Stimulated activated CD4-positive, alpha-beta T cell treated with anti-CD3 and anti-CD28 coated beads, Interleukin-2, amount 100 ng/mL, for 24 hours (primary cell): ENCODE measurements around the gene PTGER1.

Experiments used
- DNase-seq, 2 donors: peaks; one replicate each; pipeline ENCODE4 v3.0.0-alpha.2; 2020

Gene PTGER1

GRCh38 chr19:14439014-14439413 is 36.1 kb downstream of the PTGER1 start:
- DNase-seq, result no peak

- no peak for DNase-seq
These were observed 37.5 kb downstream of the PTGER1 start for GRCh38 chr19:14437578-14438140.

- DNase-seq, result no peak
These were observed 39.7 kb downstream of the PTGER1 start for GRCh38 chr19:14435320-14436050.

GRCh38 chr19:14434543-14435319 is 40.4 kb downstream of the PTGER1 start:
- peak in 1 of 2 donors; percentile 45 for DNase-seq

GRCh38 chr19:14433554-14434501 is 41.3 kb downstream of the PTGER1 start:
- DNase-seq, result peak; percentile 48 to 50

- DNase-seq, result peak; percentile 67 to 71
These were observed 42.2 kb downstream of the PTGER1 start, which contains the start of gene PKN1 for GRCh38 chr19:14432791-14433553. Gene PKN1 (plus strand): TSS chr19:14433306. CDS start chr19:14433522, 216 bp downstream.

GRCh38 chr19:14430712-14431111 is 44.4 kb downstream of the PTGER1 start:
- no peak for DNase-seq

- no peak for DNase-seq
These were observed 46.2 kb downstream of the PTGER1 start for GRCh38 chr19:14428882-14429416.

- DNase-seq, result no peak
These were observed 47.7 kb downstream of the PTGER1 start for GRCh38 chr19:14427461-14427860.

- no peak for DNase-seq
These were observed 49.4 kb downstream of the PTGER1 start for GRCh38 chr19:14425696-14426138.
